Skeletal muscle satellite cell (primary cell): ENCODE measurements around the gene OTOA.
"Not testable (repeated sequence)": the region's sequence is repeated elsewhere in the genome, so short reads cannot be mapped to it uniquely, and the experiment has no call there.

Source experiments
- H3K27me3 ChIP-seq: 2 replicates; pipeline ENCODE4 v1.7.0; 2013; ENCODE audit warnings: low read length; ENCODE audit not compliant: control insufficient read depth, insufficient read depth
- H3K36me3 ChIP-seq: 2 replicates; pipeline ENCODE4 v1.7.0; 2013; ENCODE audit warnings: mild to moderate bottlenecking, control low read depth, low read length; ENCODE audit not compliant: insufficient read depth
- H3K4me1 ChIP-seq: 2 replicates; pipeline ENCODE4 v1.7.0; 2013; ENCODE audit warnings: low read length; ENCODE audit not compliant: control insufficient read depth, insufficient read depth
- H3K4me2 ChIP-seq: 2 replicates; pipeline ENCODE4 v1.7.0; 2013; ENCODE audit warnings: mild to moderate bottlenecking, low read length
- H3K4me3 ChIP-seq: 2 replicates; pipeline ENCODE4 v1.7.0; 2013; ENCODE audit warnings: low read length
- H3K9ac ChIP-seq: 2 replicates; pipeline ENCODE4 v1.7.0; 2013; ENCODE audit warnings: mild to moderate bottlenecking, low read depth, low read length, moderate library complexity
- H3K9me3 ChIP-seq: replicated peaks from 2 replicates; pipeline ENCODE4 v1.7.0; 2013; ENCODE audit warnings: mild to moderate bottlenecking, control low read depth, low read length

OTOA gene

DNA sequence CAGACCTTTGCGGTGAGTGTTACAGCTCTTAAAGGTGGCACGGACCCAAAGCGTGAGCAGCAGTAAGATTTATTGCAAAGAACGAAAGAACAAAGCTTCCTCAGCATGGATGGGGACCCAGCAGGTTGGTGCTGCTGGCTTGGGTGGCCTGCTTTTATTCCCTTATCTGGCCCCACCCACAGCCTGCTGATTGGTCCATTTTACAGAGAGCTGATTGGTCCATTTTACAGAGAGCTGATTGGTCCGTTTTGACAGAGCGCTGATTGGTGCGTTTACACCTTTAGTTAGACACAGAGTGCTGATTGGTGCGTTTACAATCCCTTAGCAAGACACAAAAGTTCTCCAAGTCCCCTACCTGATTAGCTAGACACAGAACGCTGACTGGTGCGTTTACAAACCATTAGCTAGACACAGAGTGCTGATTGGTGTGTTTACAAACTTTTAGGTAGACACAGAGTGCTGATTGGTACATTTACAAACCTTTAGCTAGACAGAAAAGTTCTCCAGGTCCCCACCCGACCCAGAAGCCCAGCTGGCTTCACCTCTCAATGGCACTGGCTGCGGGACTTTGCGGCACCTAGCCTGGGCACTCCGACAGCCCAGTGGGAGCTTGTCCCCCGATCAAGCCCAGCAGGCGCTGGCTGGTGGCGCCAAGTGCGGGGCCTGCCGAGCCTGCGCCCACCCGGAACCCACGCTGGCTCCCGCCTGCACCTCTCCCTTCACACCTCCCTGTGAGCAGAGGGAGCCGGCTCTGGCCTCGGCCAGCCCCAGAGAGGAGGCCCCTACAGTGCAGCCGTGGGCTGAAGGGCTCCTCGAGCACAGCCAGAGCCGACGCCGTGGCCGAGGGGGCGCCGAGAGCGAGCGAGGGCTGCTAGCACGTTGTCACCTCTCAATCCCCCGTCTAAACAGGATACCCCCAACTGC is 33.9 kb upstream of the OTOA start:
- peaks cover 58% of the 10 kb centered on the region for H3K36me3 ChIP-seq

DNA sequence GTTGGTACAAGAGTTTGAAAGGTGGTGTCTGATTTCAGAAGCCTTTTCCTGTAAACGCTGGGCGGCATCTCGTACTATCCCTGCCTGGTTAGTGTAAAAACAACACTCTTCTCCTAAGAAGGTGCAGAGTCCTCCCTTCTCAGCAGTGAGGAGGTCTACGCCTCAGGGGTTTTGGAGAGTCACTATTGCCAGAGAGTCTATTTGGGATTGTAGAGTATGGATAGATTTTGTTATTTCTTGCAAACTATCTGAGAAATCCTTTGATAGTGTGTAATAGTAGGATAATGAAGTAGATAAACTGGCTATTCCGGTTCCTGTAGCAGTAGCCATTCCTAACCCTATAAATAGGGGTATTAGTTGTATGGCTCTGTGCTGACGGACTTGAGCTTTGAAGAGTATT is 32.9 kb upstream of the OTOA start:
- peaks cover 56% of the 10 kb centered on the region for H3K36me3 ChIP-seq

More for the DNA sequence above, 33.9 kb upstream of the OTOA start:
- H3K4me2 ChIP-seq = peak overlapping the region; percentile 68
- not testable (repeated sequence) for H3K9me3 ChIP-seq, H3K27me3 ChIP-seq, H3K4me3 ChIP-seq
- H3K9ac ChIP-seq = peak overlapping the region; percentile 66
- peaks cover 49% of the 10 kb centered on the region for H3K4me1 ChIP-seq

DNA sequence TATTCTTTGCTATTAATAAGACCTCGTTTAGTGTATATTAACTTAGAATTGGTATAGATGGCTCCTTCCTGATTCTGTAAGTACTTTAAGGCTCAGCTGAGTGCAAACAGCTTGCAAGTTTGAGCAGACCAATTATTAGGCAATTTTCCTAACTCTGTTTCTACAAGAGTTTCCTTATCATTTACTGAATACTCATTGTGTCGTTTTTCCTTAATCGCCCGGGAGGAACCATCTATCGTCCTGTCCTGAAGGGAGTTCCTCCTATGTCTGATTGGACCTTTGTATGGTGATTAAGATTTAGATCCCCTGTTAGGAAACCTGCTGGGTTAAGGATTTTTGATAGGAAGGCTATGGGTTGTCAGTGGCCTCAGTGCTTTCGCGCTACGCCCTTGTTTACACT is 32.4 kb upstream of the OTOA start:
- H3K36me3 ChIP-seq = peaks cover 52% of the 10 kb centered on the region
- not testable (repeated sequence) for H3K9me3 ChIP-seq, H3K4me2 ChIP-seq, H3K27me3 ChIP-seq, H3K9ac ChIP-seq, H3K4me3 ChIP-seq
- H3K4me1 ChIP-seq = peaks cover 35% of the 10 kb centered on the region

More for the DNA sequence above, 32.9 kb upstream of the OTOA start:
- H3K9me3 ChIP-seq, H3K27me3 ChIP-seq, H3K4me3 ChIP-seq, H3K4me2 ChIP-seq, H3K9ac ChIP-seq: not testable (repeated sequence)
- H3K4me1 ChIP-seq = peaks cover 40% of the 10 kb centered on the region

DNA sequence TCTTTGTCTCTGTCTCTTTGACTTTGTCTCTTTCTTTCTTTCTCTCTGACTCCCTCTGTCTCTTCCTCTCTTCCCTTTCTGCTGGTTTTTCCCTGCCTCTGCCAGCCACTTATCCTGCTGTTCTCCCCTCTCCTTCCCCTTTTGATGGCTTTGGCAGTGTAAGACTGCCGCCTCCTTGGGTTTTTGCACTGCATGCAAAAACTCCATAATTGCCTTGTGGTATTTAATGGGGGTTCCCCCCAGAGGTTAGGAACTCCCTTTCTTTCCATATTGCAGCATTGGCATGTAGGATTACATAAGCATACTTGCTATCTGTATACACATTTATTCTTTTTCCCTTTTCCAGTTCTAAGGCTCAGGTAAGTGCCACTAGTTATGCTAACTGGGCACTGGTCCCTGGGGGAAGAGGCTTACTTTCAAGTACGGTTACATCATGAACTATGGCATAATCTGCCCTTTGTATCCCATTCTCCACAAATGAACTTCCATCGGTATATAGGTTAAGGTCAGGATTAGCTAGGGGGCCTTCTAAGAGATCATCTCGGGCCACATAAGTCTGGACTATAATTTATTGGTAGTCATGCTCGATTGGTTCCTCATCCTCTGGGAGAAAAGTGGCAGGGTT is 31.7 kb upstream of the OTOA start:
- H3K9me3 ChIP-seq, H3K4me3 ChIP-seq, H3K9ac ChIP-seq, H3K4me2 ChIP-seq, H3K27me3 ChIP-seq: not testable (repeated sequence)
- Histone ChIP-seq H3K4me1 (peaks cover 29% of the 10 kb centered on the region), H3K36me3 (peaks cover 55% of the 10 kb centered on the region)

DNA sequence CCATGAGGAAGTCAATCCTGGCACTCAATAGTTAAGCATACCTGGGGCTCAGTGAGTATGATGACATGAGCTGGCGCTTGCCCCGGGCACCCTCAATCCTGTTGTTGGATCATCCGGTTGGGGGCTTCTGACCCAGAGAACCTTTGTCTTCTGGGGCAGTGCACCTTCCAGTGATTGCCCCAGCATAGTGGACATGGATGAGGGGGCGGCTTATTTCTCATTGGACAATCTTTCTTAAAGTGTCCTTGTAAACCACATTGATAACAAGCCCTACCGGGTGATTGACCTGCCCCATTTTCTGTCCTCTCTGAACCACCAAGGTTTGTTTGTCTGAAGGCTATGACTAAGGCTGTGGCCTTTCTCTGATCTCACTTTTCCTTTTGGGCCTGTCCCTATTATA is 29.6 kb upstream of the OTOA start:
- Histone ChIP-seq H3K9ac (no peak overlapping the region), H3K4me1 (peaks cover 26% of the 10 kb centered on the region), H3K36me3 (peaks cover 45% of the 10 kb centered on the region), H3K27me3 (no peaks in the 10 kb centered on the region), H3K9me3 (no peaks in the 10 kb centered on the region), H3K4me3 (no peak overlapping the region), H3K4me2 (no peak overlapping the region)

DNA sequence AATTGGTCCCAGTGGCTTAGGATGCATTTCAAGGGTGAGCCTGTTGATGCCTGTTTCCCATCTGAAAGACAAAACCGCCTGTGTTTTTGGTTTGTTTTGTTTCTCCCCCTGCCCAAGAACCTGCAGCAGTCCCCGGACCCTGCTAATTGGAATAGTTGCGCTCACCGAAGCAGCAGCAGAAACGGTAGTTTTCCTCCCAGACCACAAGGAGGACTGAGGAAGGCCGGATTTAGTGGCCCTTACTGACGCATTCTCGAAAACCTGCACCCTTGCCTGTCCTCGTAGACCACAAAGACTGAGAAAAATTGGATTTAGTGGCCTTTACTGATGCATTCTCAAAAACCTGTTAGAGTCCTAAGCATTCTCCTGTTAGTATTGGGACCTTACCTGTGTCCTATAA is 28.1 kb upstream of the OTOA start:
- Histone ChIP-seq H3K4me1 (peaks cover 30% of the 10 kb centered on the region), H3K36me3 (peaks cover 36% of the 10 kb centered on the region)
- H3K9me3 ChIP-seq, H3K27me3 ChIP-seq, H3K9ac ChIP-seq, H3K4me3 ChIP-seq, H3K4me2 ChIP-seq: not testable (repeated sequence)

DNA sequence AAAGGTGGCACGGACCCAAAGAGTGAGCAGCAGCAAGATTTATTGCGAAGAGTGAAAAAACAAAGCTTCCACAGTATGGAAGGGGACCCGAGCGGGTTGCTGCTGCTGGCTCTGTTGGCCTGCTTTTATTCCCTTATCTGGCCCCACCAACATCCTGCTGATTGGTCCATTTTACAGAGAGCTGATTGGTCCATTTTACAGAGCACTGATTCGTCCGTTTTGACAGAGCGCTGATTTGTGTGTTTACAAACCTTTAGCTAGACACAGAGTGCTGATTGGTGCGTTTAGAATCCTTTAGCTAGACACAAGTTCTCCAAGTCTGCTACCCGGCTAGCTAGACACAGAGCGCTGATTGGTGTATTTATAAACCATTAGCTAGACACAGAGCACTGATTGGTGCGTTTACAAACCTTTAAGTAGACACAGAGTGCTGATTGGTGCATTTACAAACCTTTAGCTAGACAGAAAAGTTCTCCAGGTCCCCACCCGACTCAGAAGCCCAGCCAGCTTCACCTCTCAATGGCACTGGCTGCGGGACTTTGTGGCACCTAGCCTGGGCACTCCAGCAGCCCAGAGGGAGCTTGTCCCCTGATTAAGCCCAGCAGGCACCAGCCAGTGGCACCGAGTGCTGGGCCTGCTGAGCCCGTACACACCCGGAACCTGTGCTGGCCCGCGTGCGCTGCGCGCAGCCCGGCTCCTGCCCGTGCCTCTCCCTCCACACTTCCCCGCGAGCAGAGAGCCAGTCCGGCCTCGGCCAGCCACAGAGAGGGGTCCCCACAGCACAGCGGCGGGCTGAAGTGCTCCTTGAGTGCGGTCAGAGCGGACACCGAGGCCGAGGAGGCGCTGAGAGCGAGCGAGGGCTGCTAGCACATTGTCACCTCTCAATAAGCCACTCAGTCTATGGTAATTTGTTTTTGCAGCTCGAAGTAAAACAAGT is 26.5 kb upstream of the OTOA start:
- Histone ChIP-seq H3K9me3 (no peaks in the 10 kb centered on the region), H3K27me3 (no peaks in the 10 kb centered on the region), H3K4me2 (no peak overlapping the region), H3K36me3 (peaks cover 34% of the 10 kb centered on the region), H3K4me1 (peaks cover 42% of the 10 kb centered on the region), H3K4me3 (no peak overlapping the region), H3K9ac (no peak overlapping the region)

DNA sequence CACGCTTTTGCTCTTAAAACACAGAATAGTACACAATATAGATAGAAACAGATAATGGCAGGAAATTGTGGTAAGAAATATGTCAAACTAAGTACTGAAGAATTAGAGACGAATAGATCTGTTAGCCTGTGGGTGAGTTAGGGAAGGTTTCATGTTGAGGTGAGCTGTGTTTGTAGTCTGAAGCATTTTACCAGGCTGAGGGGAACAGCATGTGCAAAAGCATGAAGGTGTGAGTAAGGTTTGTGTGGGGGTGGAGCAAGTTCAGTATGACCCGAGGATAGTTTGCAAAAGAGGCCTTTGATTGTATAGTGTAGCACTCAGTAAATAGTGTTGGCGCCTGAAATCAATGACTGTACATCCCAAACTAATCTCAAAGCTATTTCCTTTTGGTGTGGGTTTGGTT is 25.2 kb upstream of the OTOA start:
- Histone ChIP-seq H3K36me3 (peaks cover 32% of the 10 kb centered on the region), H3K9ac (no peak overlapping the region), H3K4me2 (peak overlapping the region; percentile 2), H3K9me3 (no peaks in the 10 kb centered on the region), H3K4me1 (peaks cover 42% of the 10 kb centered on the region), H3K27me3 (no peaks in the 10 kb centered on the region), H3K4me3 (no peak overlapping the region)

DNA sequence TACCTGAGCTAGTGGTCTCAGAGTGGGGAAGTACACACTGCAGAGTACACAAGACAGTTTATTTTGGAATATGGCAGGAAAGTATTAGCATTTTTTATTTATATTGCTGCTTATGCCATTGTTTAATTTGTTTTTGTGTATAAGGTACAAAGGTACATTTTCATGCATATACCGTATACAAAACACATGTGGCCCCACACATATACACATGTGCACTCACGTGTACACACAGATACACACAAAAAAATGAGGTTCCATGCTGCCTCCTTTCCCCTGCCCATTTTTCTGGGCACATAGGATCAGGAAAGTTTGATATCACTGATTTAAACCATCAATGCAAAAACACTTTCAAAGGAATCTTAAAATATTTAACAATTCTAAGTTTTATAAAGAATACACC is 24.3 kb upstream of the OTOA start:
- H3K36me3 ChIP-seq = peaks cover 30% of the 10 kb centered on the region
- H3K27me3 ChIP-seq = no peaks in the 10 kb centered on the region
- no peak overlapping the region for H3K4me2 ChIP-seq
- peaks cover 38% of the 10 kb centered on the region for H3K4me1 ChIP-seq
- H3K9me3 ChIP-seq = no peaks in the 10 kb centered on the region
- H3K9ac ChIP-seq = peak overlapping the region; percentile 51
- no peak overlapping the region for H3K4me3 ChIP-seq

DNA sequence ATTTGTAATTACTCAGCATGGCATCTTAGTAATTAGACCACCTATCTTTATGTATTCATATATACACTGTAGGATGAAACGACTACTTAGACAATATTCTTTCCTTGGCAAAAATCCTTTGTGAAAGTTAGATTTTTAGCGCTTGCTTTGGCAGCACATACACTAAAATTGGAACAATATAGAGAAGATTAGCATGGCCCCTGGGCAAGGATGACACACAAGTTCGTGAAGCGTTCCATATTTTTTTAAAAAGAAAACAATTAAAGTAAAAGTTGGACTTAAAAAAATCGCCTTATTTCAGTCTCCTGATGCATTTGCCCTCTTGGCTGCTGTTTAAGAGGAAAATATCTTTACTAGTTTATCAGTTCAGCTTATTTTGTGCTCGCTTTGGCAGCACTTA is 21.9 kb upstream of the OTOA start:
- Histone ChIP-seq H3K27me3 (no peaks in the 10 kb centered on the region), H3K9ac (peak overlapping the region; percentile 5), H3K36me3 (peaks cover 20% of the 10 kb centered on the region), H3K4me1 (peaks cover 45% of the 10 kb centered on the region), H3K9me3 (no peaks in the 10 kb centered on the region), H3K4me2 (no peak overlapping the region), H3K4me3 (no peak overlapping the region)

DNA sequence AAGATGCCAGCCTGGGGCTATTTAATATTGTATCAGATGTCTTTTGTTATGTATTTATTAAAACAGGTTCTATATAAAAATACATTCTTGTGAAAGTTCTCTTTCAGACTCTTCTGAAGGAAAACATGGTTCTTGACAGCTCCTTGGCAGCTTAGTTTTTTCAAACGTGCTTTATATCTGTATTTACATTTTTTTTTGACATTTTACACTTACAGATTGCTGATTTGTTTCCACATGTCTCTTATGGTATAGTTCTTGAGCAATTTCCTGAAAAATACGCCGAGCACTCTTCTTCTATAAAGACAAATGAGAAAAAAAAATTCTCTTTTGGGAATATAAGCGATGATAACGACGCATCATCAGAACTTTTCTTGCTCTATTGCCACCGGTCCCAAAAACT is 20.9 kb upstream of the OTOA start:
- peaks cover 30% of the 10 kb centered on the region for H3K36me3 ChIP-seq
- no peak overlapping the region for H3K4me3 ChIP-seq
- no peak overlapping the region for H3K4me2 ChIP-seq
- no peaks in the 10 kb centered on the region for H3K9me3 ChIP-seq
- no peaks in the 10 kb centered on the region for H3K27me3 ChIP-seq
- H3K9ac ChIP-seq = no peak overlapping the region
- H3K4me1 ChIP-seq = peaks cover 39% of the 10 kb centered on the region
